K562 (cell line): ENCODE data around the gene TACR2. TPM values are rescaled to one million over a fixed set of nuclear protein-coding genes. Genes with fewer than 3 reads are reported as not detected.

Source experiments
- FOXP1 ChIP-seq: sonication (generic); formaldehyde crosslinking; IDR thresholded peaks from 2 replicates; pipeline ENCODE4 v1.8.0; 2022; ENCODE audit warnings: mild to moderate bottlenecking, missing genetic modification reagents
- GABPA ChIP-seq: fragments of 200-800 bp; sonication (Bioruptor generic); conservative IDR thresholded peaks from 2 replicates; pipeline ENCODE4 v1.6.1; 2016; ENCODE audit warnings: low read depth, missing genetic modification characterization, missing compliant biosample characterization
- HNRNPH1 ChIP-seq: fragments of 200-400 bp; formaldehyde crosslinking; optimal IDR thresholded peaks from 2 replicates; pipeline ENCODE3; 2017; ENCODE audit warnings: low read depth, mild to moderate bottlenecking, low read length, moderate library complexity
- JUN ChIP-seq, 2 experiments: sonication (generic) in 1 of 2; formaldehyde crosslinking in 1 of 2; IDR thresholded peaks; 2 replicates each; pipeline versions ENCODE4 v1.6.1 to v1.8.0; 2012 to 2022; ENCODE audit warnings: borderline replicate concordance in 2 of 2, mild to moderate bottlenecking in 2 of 2, improper control_type of control experiment in 1 of 2, low read depth in 1 of 2, low read length in 1 of 2, missing genetic modification reagents in 1 of 2
- KLF10 ChIP-seq: fragments of 250-450 bp; sonication (Bioruptor Pico); IDR thresholded peaks from 2 replicates; pipeline ENCODE4 v1.6.1; 2021; ENCODE audit warnings: matching md5 sums
- MTA2 ChIP-seq: fragments of 450-650 bp; IDR thresholded peaks from 2 replicates; pipeline ENCODE4 v1.6.1; 2016; ENCODE audit warnings: low read depth
- NFXL1 ChIP-seq: fragments of 450-650 bp; formaldehyde crosslinking; IDR thresholded peaks from 2 replicates; pipeline ENCODE4 v1.4.0; 2021; ENCODE audit warnings: mild to moderate bottlenecking
- NUFIP1 ChIP-seq: fragments of 450-650 bp; IDR thresholded peaks from 2 replicates; pipeline ENCODE4 v1.6.1; 2018; ENCODE audit not compliant: partially characterized antibody
- PTBP1 ChIP-seq: fragments of 200-400 bp; formaldehyde crosslinking; IDR thresholded peaks from 2 replicates; pipeline ENCODE4 v1.6.1; 2017; ENCODE audit warnings: low read depth, low read length
- RBFOX2 ChIP-seq: fragments of 200-400 bp; formaldehyde crosslinking; IDR thresholded peaks from 2 replicates; pipeline ENCODE4 v1.6.1; 2017; ENCODE audit warnings: low read depth, mild to moderate bottlenecking, low read length, moderate library complexity
- RFX1 ChIP-seq: fragments of 450-650 bp; IDR thresholded peaks from 2 replicates; pipeline ENCODE4 v1.6.1; 2016; ENCODE audit warnings: mild to moderate bottlenecking, moderate library complexity
- SMAD4 ChIP-seq: fragments of 250-450 bp; sonication (Bioruptor Pico); conservative IDR thresholded peaks from 2 replicates; pipeline ENCODE4 v1.8.0; 2021; ENCODE audit warnings: inconsistent platforms, mild to moderate bottlenecking, moderate library complexity
- SRSF7 ChIP-seq: fragments of 200-400 bp; formaldehyde crosslinking; optimal IDR thresholded peaks from 2 replicates; pipeline ENCODE3; 2017; ENCODE audit warnings: mild to moderate bottlenecking, low read depth, low read length
- TAL1 ChIP-seq: fragments of 450-650 bp; IDR thresholded peaks from 2 replicates; pipeline ENCODE4 v1.6.1; 2016; ENCODE audit warnings: mild to moderate bottlenecking
- U2AF1 ChIP-seq: fragments of 200-400 bp; formaldehyde crosslinking; optimal IDR thresholded peaks from 2 replicates; pipeline ENCODE3; 2017; ENCODE audit warnings: mild to moderate bottlenecking, low read depth, low read length, moderate library complexity
- ZNF143 ChIP-seq: sonication (generic); formaldehyde crosslinking; IDR thresholded peaks from 2 replicates; pipeline ENCODE4 v1.9.0; 2022; ENCODE audit warnings: mild to moderate bottlenecking, missing genetic modification reagents
- ZNF174 ChIP-seq: fragments of 250-450 bp; sonication (Bioruptor Pico); IDR thresholded peaks from 2 replicates; pipeline ENCODE4 v1.4.0; 2020; ENCODE audit warnings: mild to moderate bottlenecking
- ZNF318 ChIP-seq, 2 experiments: fragments of 450-650 bp; IDR thresholded peaks; 2 replicates each; pipeline ENCODE4 v1.6.1; 2016; ENCODE audit warnings: mild to moderate bottlenecking in 2 of 2, borderline replicate concordance in 1 of 2, low read depth in 1 of 2, moderate library complexity in 1 of 2
- ZNF766 ChIP-seq: fragments of 200-800 bp; sonication (Bioruptor generic); conservative IDR thresholded peaks from 2 replicates; pipeline ENCODE4 v1.6.1; 2016; ENCODE audit warnings: missing genetic modification characterization, missing compliant biosample characterization
- polyA plus RNA-seq, 8 experiments: library from polyadenylated mRNA; depleted of rRNA in 4 of 8; stranded (reverse) in 5 of 8; unstranded in 3 of 8; fragments of >200 nt; fragmentation: Nextera tagmentation in 2 of 8; fragmentation: Illumina TruSeq in 1 of 8; extraction: Ambion mirVana in 2 of 8; extraction: Trizol in 1 of 8; gene quantifications; 2 replicates each; pipeline versions ENCODE4 v1.2.1 to v1.2.3, GENCODE V29; 2011 to 2014; ENCODE audit warnings: inconsistent platforms in 1 of 8, missing spikeins in 1 of 8
- total RNA-seq, 7 experiments: library from RNA; depleted of rRNA in 6 of 7; stranded (reverse); fragments of >200 nt in 6 of 7; fragmentation: Illumina TruSeq in 2 of 7; extraction: Trizol in 2 of 7; gene quantifications; 2 replicates each; pipeline versions ENCODE4 v1.2.1 to v1.2.3, GENCODE V29; 2011 to 2021; ENCODE audit warnings: low replicate concordance in 1 of 7

Gene TACR2
- total and polyA plus RNA-seq, 9 of the 15 experiments (the other 6 are each of a cell fraction or from before 2014, with no cell fraction given) = not detected

GRCh38 chr10:69408318-69409175 lies 8.2 kb downstream of the TACR2 start (continued):
- TF ChIP-seq FOXP1 = 0 out of 2 replicates have a peak, but pooled peaks have one; percentile 22
- no peak for TF ChIP-seq NFXL1 (CRISPR knock-in tag)
- no peak for TF ChIP-seq ZNF143 (CRISPR knock-in tag)
- TF ChIP-seq TAL1 = no peak
- TF ChIP-seq HNRNPH1 = no peak
- TF ChIP-seq SRSF7 = no peak
- TF ChIP-seq RFX1 = no peak
- TF ChIP-seq MTA2 = 0 out of 2 replicates have a peak, but pooled peaks have one; percentile 23
- TF ChIP-seq ZNF766 (CRISPR knock-in tag) = no peak
- peak; percentile 77 for TF ChIP-seq RBFOX2
- no peak for TF ChIP-seq KLF10
- TF ChIP-seq JUN (IDR thresholded peaks at IDR 0.05; ENCODE audit: borderline replicate concordance, low read depth, low read length) = no peak; the same call in 1 of the 2 replicates
- no peak for TF ChIP-seq JUN (CRISPR knock-in tag; IDR thresholded peaks at IDR 0.05; ENCODE audit: borderline replicate concordance)
- TF ChIP-seq ZNF174 = no peak
- TF ChIP-seq U2AF1 = no peak
- no peak; a peak in 1 of 4 replicates for TF ChIP-seq ZNF318 (IDR thresholded peaks at IDR 0.05; ENCODE audit: borderline replicate concordance in 1 of 2, low read depth in 1 of 2)
- peak; percentile 49; the same call in 1 of the 2 replicates for TF ChIP-seq GABPA (tag)
- no peak for TF ChIP-seq NUFIP1
- TF ChIP-seq PTBP1 = 0 out of 2 replicates have a peak, but pooled peaks have one; percentile 17
- TF ChIP-seq SMAD4 (CRISPR knock-in tag) = peak; percentile 30
